K562 (cell line): ENCODE data around the gene OPCML.

Experiments
- FOS ChIP-seq: IDR thresholded peaks from 3 replicates; pipeline ENCODE4 v1.6.1; 2011; ENCODE audit not compliant: insufficient read length; ENCODE audit errors: extremely low read depth
- POLR2AphosphoS5 ChIP-seq: IDR thresholded peaks from 2 replicates; pipeline ENCODE4 v1.6.1; 2011; ENCODE audit warnings: mild to moderate bottlenecking, low read depth, low read length, moderate library complexity; ENCODE audit not compliant: control insufficient read depth, insufficient read depth
- TF ChIP-seq, protein P1 (sequence below): sonication (generic); formaldehyde crosslinking; IDR thresholded peaks from 2 replicates; pipeline ENCODE4 v1.5.0; 2020; ENCODE audit warnings: missing genetic modification reagents

GRCh38 chr11:133147625-133148024 is 384.7 kb downstream of the OPCML start:
- no peak for TF ChIP-seq POLR2AphosphoS5
- TF ChIP-seq, protein P1, sequence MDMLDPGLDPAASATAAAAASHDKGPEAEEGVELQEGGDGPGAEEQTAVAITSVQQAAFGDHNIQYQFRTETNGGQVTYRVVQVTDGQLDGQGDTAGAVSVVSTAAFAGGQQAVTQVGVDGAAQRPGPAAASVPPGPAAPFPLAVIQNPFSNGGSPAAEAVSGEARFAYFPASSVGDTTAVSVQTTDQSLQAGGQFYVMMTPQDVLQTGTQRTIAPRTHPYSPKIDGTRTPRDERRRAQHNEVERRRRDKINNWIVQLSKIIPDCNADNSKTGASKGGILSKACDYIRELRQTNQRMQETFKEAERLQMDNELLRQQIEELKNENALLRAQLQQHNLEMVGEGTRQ (CRISPR knock-in tag) = no peak
- TF ChIP-seq FOS = no peak
